Middle frontal gyrus (tissue), 1 donor: Measurements from ENCODE around the gene ARHGAP27.
A peak's percentile ranks its signal among the peaks of the same experiment; 100 is the strongest.

Experiments used
- DNase-seq: peaks from one replicate; pipeline ENCODE4 v3.0.0-alpha.2; 2015; ENCODE audit warnings: low spot score; ENCODE audit errors: extremely low spot score

The ARHGAP27 gene

GRCh38 chr17:45385331-45385997 is 47.2 kb downstream of the ARHGAP27 start:
- DNase-seq: peak; percentile 76

- no peak for DNase-seq
Observed at GRCh38 chr17:45384789-45385262, 47.8 kb downstream of the ARHGAP27 start.

GRCh38 chr17:45384047-45384788 is 48.5 kb downstream of the ARHGAP27 start:
- no peak for DNase-seq

- no peak for DNase-seq
Observed at GRCh38 chr17:45383003-45383402, 49.7 kb downstream of the ARHGAP27 start.

- DNase-seq: no peak
Observed at GRCh38 chr17:45382226-45382625, 50.4 kb downstream of the ARHGAP27 start.

- DNase-seq: no peak
Observed at GRCh38 chr17:45380991-45381390, 51.7 kb downstream of the ARHGAP27 start.

GRCh38 chr17:45380046-45380765 is 52.5 kb downstream of the ARHGAP27 start:
- no peak for DNase-seq

GRCh38 chr17:45377401-45377800 is 55.3 kb downstream of the ARHGAP27 start:
- no peak for DNase-seq

GRCh38 chr17:45376171-45377005 is 56.3 kb downstream of the ARHGAP27 start:
- no peak for DNase-seq

GRCh38 chr17:45374501-45374900 is 58.2 kb downstream of the ARHGAP27 start:
- no peak for DNase-seq

GRCh38 chr17:45372325-45372869 is 60.3 kb downstream of the ARHGAP27 start:
- DNase-seq: no peak

- DNase-seq: no peak
Observed at GRCh38 chr17:45371414-45372324, 61.0 kb downstream of the ARHGAP27 start.

GRCh38 chr17:45370949-45371413 is 61.7 kb downstream of the ARHGAP27 start:
- no peak for DNase-seq

GRCh38 chr17:45369421-45369820 is 63.2 kb downstream of the ARHGAP27 start:
- no peak for DNase-seq

- no peak for DNase-seq
Observed at GRCh38 chr17:45368651-45369050, 64.0 kb downstream of the ARHGAP27 start.

- DNase-seq: no peak
Observed at GRCh38 chr17:45367216-45367615, 65.5 kb downstream of the ARHGAP27 start.

GRCh38 chr17:45366691-45367090 is 66.0 kb downstream of the ARHGAP27 start:
- no peak for DNase-seq

GRCh38 chr17:45366049-45366448 is 66.6 kb downstream of the ARHGAP27 start:
- DNase-seq: no peak

- DNase-seq: no peak
Observed at GRCh38 chr17:45364531-45365390, 67.9 kb downstream of the ARHGAP27 start.
